Activated CD4-positive, alpha-beta memory T cell treated with anti-CD3 and anti-CD28 coated beads, Interleukin-2, amount 10 ng/mL, durations not matched to agents 7 days and 5 days (primary cell): Measurements from ENCODE around the gene SDF2L1. TPM values are rescaled to one million over a fixed set of nuclear protein-coding genes. Genes with fewer than 3 reads are reported as not detected.
"Not testable (repeated sequence)": the region's sequence is repeated elsewhere in the genome, so short reads cannot be mapped to it uniquely, and the experiment has no call there.

Experiments used
- CTCF ChIA-PET: fragments of 350-600 bp; sonication (Branson Sonifier 250); formaldehyde crosslinking; loops from one replicate; lab custom pipeline; 2021; ENCODE audit warnings: antibody characterized with exemption, inconsistent platforms; lab: Charles Lee
- POLR2A ChIA-PET: fragments of 350-600 bp; sonication (Branson Sonifier 250); formaldehyde crosslinking; loops from one replicate; lab custom pipeline; 2021; ENCODE audit warnings: antibody characterized with exemption; lab: Charles Lee
- DNase-seq: peaks from one replicate; pipeline ENCODE4 v3.0.0-alpha.2; 2020
- H3K27ac Mint-ChIP-seq: one replicate; pipeline ENCODE4 v1.8.0; 2021; ENCODE audit warnings: mild to moderate bottlenecking, mixed read lengths
- H3K27me3 Mint-ChIP-seq: one replicate; pipeline ENCODE4 v1.8.0; 2021; ENCODE audit warnings: mixed read lengths
- H3K36me3 Mint-ChIP-seq: one replicate; pipeline ENCODE4 v1.8.0; 2021; ENCODE audit warnings: low read depth, mixed read lengths
- H3K4me1 Mint-ChIP-seq: one replicate; pipeline ENCODE4 v1.8.0; 2021; ENCODE audit warnings: mixed read lengths
- H3K4me3 Mint-ChIP-seq: one replicate; pipeline ENCODE4 v1.8.0; 2021; ENCODE audit warnings: mild to moderate bottlenecking, mixed read lengths
- H3K9me3 Mint-ChIP-seq: one replicate; pipeline ENCODE4 v1.8.0; 2021; ENCODE audit warnings: mixed read lengths
- total RNA-seq, 2 experiments: library from RNA; stranded (reverse); gene quantifications; one replicate each; pipeline ENCODE4 v1.2.3, GENCODE V29; 2021

SDF2L1 gene
- total RNA-seq, 2 experiments from 2014 or later, result 61.4 to 62.1 TPM

- POLR2A ChIA-PET, result interaction anchor here (1.0 to 5.0 kb wide), 13 partner anchors 9 to 75 kb away, joined by 3 to 132 read pairs (median 17); partner anchors contain the start of genes CCDC116, PPIL2, UBE2L3 and YDJC
- CTCF ChIA-PET, result interaction anchor here (0.9 to 9.8 kb wide), 9 partner anchors 9 to 71 kb away, joined by 3 to 289 read pairs (median 8); partner anchors contain the start of genes CCDC116, PPIL2 and YDJC
These were observed 1.6 kb downstream of the SDF2L1 start for GRCh38 chr22:21643533-21644357.

GRCh38 chr22:21645513-21645912, 3.4 kb downstream of the SDF2L1 start:
- CTCF ChIA-PET, result interaction anchor here (9.8 kb wide), 1 partner anchor 16 kb away, joined by 289 read pairs; the partner anchor contains the start of genes CCDC116 and YDJC
- not testable (repeated sequence) for H3K27me3 Mint-ChIP-seq, H3K9me3 Mint-ChIP-seq, DNase-seq, H3K4me3 Mint-ChIP-seq, H3K27ac Mint-ChIP-seq
- POLR2A ChIA-PET, result interaction anchor here (0.6 to 5.0 kb wide), 5 partner anchors 7 to 79 kb away, joined by 3 to 92 read pairs (median 4); partner anchors contain the start of genes PPIL2 and YDJC
- Mint-ChIP-seq H3K4me1 (peaks cover 37% of the 10 kb centered on the region), H3K36me3 (peaks cover 34% of the 10 kb centered on the region)

More at GRCh38 chr22:21643533-21644357, 1.6 kb downstream of the SDF2L1 start:
- Mint-ChIP-seq H3K27ac (peak overlapping the region; percentile 73), H3K9me3 (no peaks in the 10 kb centered on the region), H3K27me3 (no peaks in the 10 kb centered on the region), H3K4me3 (peak overlapping the region; percentile 71), H3K4me1 (peaks cover 31% of the 10 kb centered on the region), H3K36me3 (peaks cover 27% of the 10 kb centered on the region)
- DNase-seq, result no peak

GRCh38 chr22:21646608-21647590, 4.8 kb downstream of the SDF2L1 start:
- peak; percentile 85 for DNase-seq
- Mint-ChIP-seq H3K4me1 (peaks cover 36% of the 10 kb centered on the region), H3K4me3 (no peak overlapping the region), H3K27me3 (no peaks in the 10 kb centered on the region), H3K27ac (peak overlapping the region; percentile 58), H3K36me3 (peaks cover 34% of the 10 kb centered on the region), H3K9me3 (no peaks in the 10 kb centered on the region)
- ChIA-PET POLR2A (interaction anchor here (0.7 to 3.5 kb wide), 4 partner anchors 14 to 19 kb away, joined by 3 to 24 read pairs (median 3); partner anchors contain the start of genes CCDC116, PPIL2 and YDJC), CTCF (interaction anchor here (0.7 to 9.8 kb wide), 18 partner anchors 8 to 116 kb away, joined by 3 to 289 read pairs (median 4); partner anchors contain the start of genes CCDC116, PPIL2 and YDJC)

DNA sequence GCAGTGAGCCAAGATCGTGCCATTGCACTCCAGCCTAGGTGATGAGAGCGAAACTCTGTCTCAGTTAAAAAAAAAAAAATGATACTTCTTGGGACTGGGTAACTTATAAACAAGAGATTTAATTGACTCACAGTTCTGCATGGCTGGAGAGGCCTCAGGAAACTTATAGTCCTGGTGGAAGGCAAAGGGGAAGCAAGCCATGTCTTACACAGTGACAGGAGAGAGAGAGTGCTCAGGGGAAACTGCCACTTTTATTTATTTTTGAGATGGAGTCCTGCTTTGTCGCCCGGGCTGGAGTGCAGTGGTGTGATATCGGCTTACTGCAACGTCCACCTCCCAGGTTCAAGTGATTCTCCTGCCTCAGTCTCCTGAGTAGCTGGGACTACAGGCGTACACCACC, 8.2 kb downstream of the SDF2L1 start:
- no peak for DNase-seq
- CTCF ChIA-PET, result interaction anchor here (4.3 kb wide), 1 partner anchor 8 kb away, joined by 39 read pairs; the partner anchor contains the start of gene SDF2L1
- Mint-ChIP-seq H3K9me3 (no peaks in the 10 kb centered on the region), H3K4me1 (peaks cover 30% of the 10 kb centered on the region), H3K36me3 (peaks cover 25% of the 10 kb centered on the region), H3K27me3 (no peaks in the 10 kb centered on the region), H3K4me3 (peak overlapping the region; percentile 81), H3K27ac (no peak overlapping the region)
- POLR2A ChIA-PET, result interaction anchor here (5.7 kb wide), 1 partner anchor 22 kb away, joined by 40 read pairs; the partner anchor contains the start of gene YDJC

- Mint-ChIP-seq H3K27me3 (no peaks in the 10 kb centered on the region), H3K4me3 (peak overlapping the region; percentile 81), H3K36me3 (peaks cover 23% of the 10 kb centered on the region), H3K9me3 (no peaks in the 10 kb centered on the region), H3K27ac (peak overlapping the region; percentile 84), H3K4me1 (peaks cover 30% of the 10 kb centered on the region)
- POLR2A ChIA-PET, result interaction anchor here (0.7 to 5.7 kb wide), 7 partner anchors 8 to 83 kb away, joined by 3 to 92 read pairs (median 5); partner anchors contain the start of genes CCDC116, PPIL2, SDF2L1 and YDJC
- DNase-seq, result no peak
- CTCF ChIA-PET, result interaction anchor here (1.4 to 4.3 kb wide), 3 partner anchors 8 to 22 kb away, joined by 4 to 39 read pairs (median 21); partner anchors contain the start of genes SDF2L1 and YDJC
These were observed 8.9 kb downstream of the SDF2L1 start for GRCh38 chr22:21650823-21651520.

DNA sequence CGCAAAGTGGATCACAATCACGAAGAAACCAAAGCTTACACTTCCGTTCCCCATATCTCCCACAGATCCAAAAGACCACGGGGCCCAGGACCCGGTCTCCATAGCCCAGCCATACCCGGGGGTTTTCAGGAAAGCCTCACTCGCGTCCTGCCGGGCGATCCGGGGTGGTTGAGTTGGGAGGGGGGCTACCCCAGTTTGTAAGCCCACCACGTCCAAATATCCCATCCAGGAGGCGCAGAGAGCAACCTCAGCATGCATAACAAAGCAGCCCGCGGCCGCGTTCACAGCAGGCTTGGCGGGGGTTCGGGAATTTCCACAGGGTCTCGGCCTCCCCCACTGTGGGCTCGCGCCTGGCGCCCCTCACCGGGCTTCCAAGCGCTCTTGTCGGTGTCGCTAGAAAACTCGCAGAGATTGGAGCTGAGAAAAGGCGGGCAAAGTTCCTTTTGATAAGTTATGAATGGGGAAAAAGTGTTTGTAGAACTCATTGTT, 9.5 kb downstream of the SDF2L1 start:
- Mint-ChIP-seq H3K4me3 (peak overlapping the region; percentile 81), H3K27ac (peak overlapping the region; percentile 84), H3K9me3 (no peaks in the 10 kb centered on the region), H3K4me1 (peaks cover 33% of the 10 kb centered on the region), H3K36me3 (peaks cover 17% of the 10 kb centered on the region), H3K27me3 (no peaks in the 10 kb centered on the region)
- CTCF ChIA-PET, result interaction anchor here (1.4 to 4.3 kb wide), 3 partner anchors 9 to 22 kb away, joined by 4 to 39 read pairs (median 21); partner anchors contain the start of genes SDF2L1 and YDJC
- DNase-seq, result no peak
- POLR2A ChIA-PET, result interaction anchor here (0.7 to 5.7 kb wide), 7 partner anchors 8 to 83 kb away, joined by 3 to 92 read pairs (median 5); partner anchors contain the start of genes CCDC116, PPIL2, SDF2L1 and YDJC

DNA sequence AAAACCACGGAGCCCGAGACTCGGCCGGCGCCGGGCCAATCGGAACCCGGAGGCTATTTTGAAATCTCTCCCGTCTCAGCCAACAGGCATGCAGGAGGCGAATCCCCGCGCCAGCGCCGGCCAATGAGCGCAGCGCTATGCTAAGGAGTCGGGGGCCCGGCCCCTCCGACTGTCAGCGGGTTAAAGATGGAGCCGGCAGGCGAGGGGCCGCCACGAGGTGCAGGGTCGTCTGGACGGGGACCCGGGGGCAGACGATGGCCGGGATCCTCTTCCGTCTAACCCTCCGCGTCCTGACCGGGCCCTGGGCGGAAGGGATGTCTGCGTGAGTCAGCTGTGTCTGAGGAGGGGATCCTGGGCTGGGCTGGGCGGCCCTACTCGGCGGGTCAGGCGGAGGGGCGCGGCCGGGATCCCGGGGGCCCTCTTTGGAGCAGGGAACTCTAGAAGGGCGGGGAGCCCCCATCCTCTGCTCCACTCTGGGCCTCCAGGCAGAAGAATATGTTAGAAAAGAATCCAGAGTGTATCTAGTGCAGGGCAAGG, 10.0 kb downstream of the SDF2L1 start:
- Mint-ChIP-seq H3K36me3 (peaks cover 13% of the 10 kb centered on the region), H3K4me1 (peaks cover 35% of the 10 kb centered on the region), H3K27me3 (no peaks in the 10 kb centered on the region), H3K4me3 (peak overlapping the region; percentile 81), H3K27ac (peak overlapping the region; percentile 84), H3K9me3 (no peaks in the 10 kb centered on the region)
- ChIA-PET POLR2A (interaction anchor here (0.7 to 5.7 kb wide), 9 partner anchors 9 to 84 kb away, joined by 3 to 92 read pairs (median 4); partner anchors contain the start of genes CCDC116, PPIL2, SDF2L1 and YDJC), CTCF (interaction anchor here (1.0 to 4.3 kb wide), 4 partner anchors 9 to 23 kb away, joined by 3 to 39 read pairs (median 12); partner anchors contain the start of genes PPIL2, SDF2L1 and YDJC)
- peak; percentile 92 for DNase-seq

- no peaks in the 10 kb centered on the region for H3K9me3 Mint-ChIP-seq
- DNase-seq, result no peak
- H3K4me1 Mint-ChIP-seq, result peaks cover 39% of the 10 kb centered on the region
- peak overlapping the region; percentile 84 for H3K27ac Mint-ChIP-seq
- CTCF ChIA-PET, result interaction anchor here (0.6 to 4.3 kb wide), 4 partner anchors 10 to 59 kb away, joined by 3 to 39 read pairs (median 12); partner anchors contain the start of genes PPIL2, SDF2L1 and YDJC
- peaks cover 13% of the 10 kb centered on the region for H3K36me3 Mint-ChIP-seq
- POLR2A ChIA-PET, result interaction anchor here (0.7 to 5.7 kb wide), 5 partner anchors 10 to 85 kb away, joined by 3 to 92 read pairs (median 29); partner anchors contain the start of genes PPIL2, SDF2L1 and YDJC
- H3K27me3 Mint-ChIP-seq, result no peaks in the 10 kb centered on the region
- H3K4me3 Mint-ChIP-seq, result peak overlapping the region; percentile 81
These were observed 10.7 kb downstream of the SDF2L1 start for GRCh38 chr22:21652547-21653545.

- peak overlapping the region; percentile 61 for H3K4me3 Mint-ChIP-seq
- no peaks in the 10 kb centered on the region for H3K9me3 Mint-ChIP-seq
- H3K27ac Mint-ChIP-seq, result peak overlapping the region; percentile 82
- no peaks in the 10 kb centered on the region for H3K27me3 Mint-ChIP-seq
- peaks cover 32% of the 10 kb centered on the region for H3K4me1 Mint-ChIP-seq
- DNase-seq, result no peak
- ChIA-PET POLR2A (interaction anchor here (2.3 to 2.6 kb wide), 2 partner anchors 9 to 15 kb away, joined by 12 to 19 read pairs; partner anchors contain the start of genes PPIL2 and SDF2L1), CTCF (interaction anchor here (1.3 to 1.7 kb wide), 2 partner anchors 10 to 14 kb away, joined by 6 to 8 read pairs; no protein-coding TSS in a partner anchor)
- peaks cover 4% of the 10 kb centered on the region for H3K36me3 Mint-ChIP-seq
These were observed 14.9 kb downstream of the SDF2L1 start for GRCh38 chr22:21657020-21657359.
